MCF 10A (cell line): ENCODE data around the gene CADM4. TPM values are rescaled to one million over a fixed set of nuclear protein-coding genes. Genes with fewer than 3 reads are reported as not detected.

Experiments used
- BruUV-seq: library from RNA; stranded (reverse); fragments of 400-500 nt; replicated peaks from 2 replicates; lab custom pipeline; 2021; lab: Mats Ljungman, UMichigan
- CTCF ChIA-PET: fragments of 300-600 bp; sonication (Branson Sonifier 250); formaldehyde crosslinking; extraction: SDS; loops from one replicate; lab custom pipeline; 2021; ENCODE audit warnings: antibody characterized with exemption, inconsistent platforms; lab: Yijun Ruan, JAX
- POLR2A ChIA-PET: fragments of 300-600, 350-650 bp; sonication (Branson Sonifier 250); formaldehyde crosslinking; extraction: SDS; loops from one replicate; lab custom pipeline; 2020; ENCODE audit warnings: antibody characterized with exemption, inconsistent platforms; lab: Yijun Ruan, JAX
- DNase-seq: peaks from one replicate; pipeline ENCODE4 v3.0.0-alpha.2; 2018; ENCODE audit not compliant: unreplicated experiment
- H3K27ac Mint-ChIP-seq: one replicate; pipeline ENCODE4 v1.8.0; 2022; ENCODE audit warnings: mild to moderate bottlenecking, low read depth, mixed read lengths; ENCODE audit not compliant: unreplicated experiment
- H3K27me3 Mint-ChIP-seq: one replicate; pipeline ENCODE4 v1.8.0; 2022; ENCODE audit warnings: mixed read lengths; ENCODE audit not compliant: insufficient read depth, unreplicated experiment
- H3K36me3 Mint-ChIP-seq: one replicate; pipeline ENCODE4 v1.8.0; 2022; ENCODE audit warnings: mild to moderate bottlenecking, moderate library complexity, mixed read lengths; ENCODE audit not compliant: insufficient read depth, unreplicated experiment
- H3K4me1 Mint-ChIP-seq: one replicate; pipeline ENCODE4 v1.8.0; 2022; ENCODE audit warnings: mixed read lengths; ENCODE audit not compliant: insufficient read depth, unreplicated experiment
- H3K4me3 Mint-ChIP-seq: one replicate; pipeline ENCODE4 v1.8.0; 2022; ENCODE audit warnings: mild to moderate bottlenecking, moderate library complexity, mixed read lengths; ENCODE audit not compliant: unreplicated experiment
- H3K9me3 Mint-ChIP-seq: one replicate; pipeline ENCODE4 v1.8.0; 2022; ENCODE audit warnings: mixed read lengths; ENCODE audit not compliant: unreplicated experiment
- intact Hi-C: fragments of 100-400 bp; cut with micrococcal nuclease; formaldehyde crosslinking; loops from 2 replicates; pipeline ENCODE4 v1.14.1; 2022
- total RNA-seq: library from RNA; stranded (reverse); gene quantifications from 2 replicates; pipeline ENCODE4 v1.2.3, GENCODE V29; 2022
- TF ChIP-seq, protein P1 (sequence below): fragments of 200-600 bp; IDR thresholded peaks from one replicate; pipeline ENCODE4 v1.8.0; 2022; ENCODE audit warnings: antibody characterized with exemption, mild to moderate bottlenecking; ENCODE audit not compliant: unreplicated experiment

The CADM4 gene
- total RNA-seq, 1 experiment from 2014 or later = 3.2 TPM

DNA sequence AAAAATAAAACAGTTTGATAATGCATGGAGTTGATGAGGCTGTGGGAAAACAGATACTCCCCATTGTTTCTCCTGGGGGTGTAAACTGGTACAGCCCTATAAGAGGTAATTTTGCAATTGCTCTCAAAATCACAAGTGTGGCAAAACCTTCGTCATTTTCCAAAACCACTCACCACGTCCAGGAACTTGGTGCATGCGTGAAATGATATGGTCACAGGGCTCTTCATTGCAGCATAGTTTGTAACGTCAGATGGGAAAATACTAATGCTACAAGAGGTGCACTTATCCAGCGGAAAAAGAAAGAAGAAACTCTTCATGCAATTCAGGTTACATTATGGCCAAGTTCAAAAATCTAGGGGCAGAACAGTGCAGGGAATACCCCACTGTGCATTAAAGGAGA is 42.2 kb upstream of the CADM4 start:
- Mint-ChIP-seq H3K27ac (no peak overlapping the region), H3K27me3 (no peaks in the 10 kb centered on the region), H3K4me1 (peaks cover 3% of the 10 kb centered on the region), H3K9me3 (no peaks in the 10 kb centered on the region), H3K4me3 (no peak overlapping the region), H3K36me3 (no peaks in the 10 kb centered on the region)
- DNase-seq = no peak
- TF ChIP-seq, protein P1, sequence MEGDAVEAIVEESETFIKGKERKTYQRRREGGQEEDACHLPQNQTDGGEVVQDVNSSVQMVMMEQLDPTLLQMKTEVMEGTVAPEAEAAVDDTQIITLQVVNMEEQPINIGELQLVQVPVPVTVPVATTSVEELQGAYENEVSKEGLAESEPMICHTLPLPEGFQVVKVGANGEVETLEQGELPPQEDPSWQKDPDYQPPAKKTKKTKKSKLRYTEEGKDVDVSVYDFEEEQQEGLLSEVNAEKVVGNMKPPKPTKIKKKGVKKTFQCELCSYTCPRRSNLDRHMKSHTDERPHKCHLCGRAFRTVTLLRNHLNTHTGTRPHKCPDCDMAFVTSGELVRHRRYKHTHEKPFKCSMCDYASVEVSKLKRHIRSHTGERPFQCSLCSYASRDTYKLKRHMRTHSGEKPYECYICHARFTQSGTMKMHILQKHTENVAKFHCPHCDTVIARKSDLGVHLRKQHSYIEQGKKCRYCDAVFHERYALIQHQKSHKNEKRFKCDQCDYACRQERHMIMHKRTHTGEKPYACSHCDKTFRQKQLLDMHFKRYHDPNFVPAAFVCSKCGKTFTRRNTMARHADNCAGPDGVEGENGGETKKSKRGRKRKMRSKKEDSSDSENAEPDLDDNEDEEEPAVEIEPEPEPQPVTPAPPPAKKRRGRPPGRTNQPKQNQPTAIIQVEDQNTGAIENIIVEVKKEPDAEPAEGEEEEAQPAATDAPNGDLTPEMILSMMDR = no peak
- intact Hi-C loops = no loop called here
- BruUV-seq = no TSS peak
- POLR2A ChIA-PET = interaction anchor here (0.7 kb wide), 1 partner anchor 19 kb away, joined by 3 read pairs; no protein-coding TSS in a partner anchor
- CTCF ChIA-PET = no interaction called here

DNA sequence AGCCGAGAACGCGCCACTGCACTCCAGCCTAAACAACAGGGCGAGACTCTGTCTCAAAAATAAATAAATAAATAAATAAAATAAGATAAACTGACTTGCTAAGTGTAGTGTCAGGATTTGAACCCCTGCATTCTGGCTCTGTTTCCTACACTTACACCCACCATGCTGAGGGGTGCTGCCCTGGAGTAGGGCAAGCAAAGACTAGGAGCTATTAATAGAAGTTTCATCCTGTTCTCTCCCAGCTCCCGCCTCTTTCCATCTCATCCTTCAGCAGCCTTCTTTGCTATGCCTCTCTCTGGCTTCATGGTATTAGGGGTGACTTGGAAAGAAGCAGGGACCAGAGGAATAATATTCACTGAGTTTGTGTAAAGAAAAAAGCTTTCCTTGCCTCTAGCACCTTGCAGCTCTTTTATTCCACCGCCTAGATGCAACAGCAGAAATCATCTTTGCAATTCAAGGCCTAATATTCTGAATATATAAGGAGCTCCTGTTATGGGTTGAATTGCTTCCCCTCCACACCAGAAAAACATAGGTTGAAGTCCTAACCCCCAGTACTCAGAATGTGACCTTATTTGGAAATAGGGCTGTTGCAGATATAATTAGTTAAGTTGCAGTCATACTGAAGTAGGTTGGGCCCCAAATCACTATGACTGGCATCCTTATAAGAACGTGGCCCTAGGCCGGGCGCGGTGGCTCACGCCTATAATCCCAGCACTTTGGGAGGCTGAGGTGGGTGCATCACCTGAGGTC is 39.0 kb upstream of the CADM4 start:
- no peak for DNase-seq
- no peak overlapping the region for H3K4me3 Mint-ChIP-seq
- POLR2A ChIA-PET = interaction anchor here (1.1 to 1.6 kb wide), 2 partner anchors 10 to 23 kb away, joined by 4 to 6 read pairs; no protein-coding TSS in a partner anchor
- TF ChIP-seq, protein P1 = no peak
- no peaks in the 10 kb centered on the region for H3K27me3 Mint-ChIP-seq
- intact Hi-C loops = no loop called here
- no peaks in the 10 kb centered on the region for H3K9me3 Mint-ChIP-seq
- no peaks in the 10 kb centered on the region for H3K36me3 Mint-ChIP-seq
- CTCF ChIA-PET = interaction anchor here (0.6 kb wide), 1 partner anchor 54 kb away, joined by 4 read pairs; no protein-coding TSS in a partner anchor
- H3K27ac Mint-ChIP-seq = no peak overlapping the region
- no TSS peak for BruUV-seq
- H3K4me1 Mint-ChIP-seq = peaks cover 12% of the 10 kb centered on the region

- Mint-ChIP-seq H3K9me3 (no peaks in the 10 kb centered on the region), H3K27me3 (no peaks in the 10 kb centered on the region), H3K4me1 (peaks cover 18% of the 10 kb centered on the region), H3K27ac (peak overlapping the region; percentile 96), H3K36me3 (no peaks in the 10 kb centered on the region), H3K4me3 (peak overlapping the region; percentile 59)
- ChIA-PET CTCF (interaction anchor here (0.5 kb wide), 1 partner anchor 218 kb away, joined by 4 read pairs; no protein-coding TSS in a partner anchor), POLR2A (interaction anchor here (0.7 to 1.0 kb wide), 2 partner anchors 11 to 25 kb away, joined by 3 to 4 read pairs; no protein-coding TSS in a partner anchor)
- TF ChIP-seq, protein P1 = no peak
- DNase-seq = no peak
- BruUV-seq = no TSS peak
- intact Hi-C loops = no loop called here
These were observed 36.3 kb upstream of the CADM4 start for GRCh38 chr19:43675906-43676305.

DNA sequence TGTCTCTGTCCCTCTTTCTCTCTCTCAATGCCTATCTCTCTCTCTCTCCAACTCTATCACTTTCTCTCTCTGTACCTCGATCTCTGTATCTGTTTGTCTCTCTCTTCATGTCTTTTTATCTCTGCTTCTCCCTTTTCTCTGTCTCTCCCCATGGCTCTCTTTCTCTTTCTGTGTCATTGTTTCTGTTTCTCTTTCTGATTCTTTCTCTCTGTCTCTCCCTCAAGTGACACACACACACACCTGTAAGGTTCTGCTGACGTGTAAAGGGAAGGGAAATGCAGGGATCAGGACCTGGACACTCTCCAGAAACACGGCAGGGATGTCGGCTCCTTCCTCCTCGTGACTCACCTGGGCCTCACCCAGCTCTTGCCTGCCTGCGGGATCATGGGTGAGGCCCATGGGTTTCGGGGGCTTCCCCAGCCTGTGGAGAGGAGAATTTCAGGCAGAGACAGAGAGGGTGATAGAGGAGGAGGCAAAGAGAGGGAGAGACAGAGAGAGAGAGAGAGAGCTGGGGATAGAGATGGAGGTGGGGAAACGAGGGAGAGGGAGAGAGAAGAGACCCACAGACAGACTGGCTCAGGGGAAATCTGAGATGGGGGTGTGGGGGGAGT is 35.7 kb upstream of the CADM4 start:
- ChIA-PET POLR2A (interaction anchor here (0.6 to 1.0 kb wide), 3 partner anchors 12 to 26 kb away, joined by 3 to 4 read pairs (median 3); no protein-coding TSS in a partner anchor), CTCF (interaction anchor here (0.6 to 0.9 kb wide), 3 partner anchors 17 to 70 kb away, joined by 3 to 5 read pairs (median 4); no protein-coding TSS in a partner anchor)
- peak overlapping the region; percentile 96 for H3K27ac Mint-ChIP-seq
- H3K4me3 Mint-ChIP-seq = peak overlapping the region; percentile 59
- no peaks in the 10 kb centered on the region for H3K27me3 Mint-ChIP-seq
- TF ChIP-seq, protein P1 = no peak
- no peaks in the 10 kb centered on the region for H3K36me3 Mint-ChIP-seq
- peaks cover 20% of the 10 kb centered on the region for H3K4me1 Mint-ChIP-seq
- no TSS peak for BruUV-seq
- DNase-seq = peak; percentile 98
- intact Hi-C loops = no loop called here
- no peaks in the 10 kb centered on the region for H3K9me3 Mint-ChIP-seq
